GM18861 (cell line): ENCODE data around the gene MYLK.

Experiments
- ATAC-seq: cut with Tn5 transposase; IDR thresholded peaks from one replicate; pipeline ENCODE4 v1.9.1; 2021; ENCODE audit not compliant: unreplicated experiment

The MYLK gene

GRCh38 chr3:123683505-123684154 is 200.5 kb downstream of the MYLK start:
- ATAC-seq = no peak

DNA sequence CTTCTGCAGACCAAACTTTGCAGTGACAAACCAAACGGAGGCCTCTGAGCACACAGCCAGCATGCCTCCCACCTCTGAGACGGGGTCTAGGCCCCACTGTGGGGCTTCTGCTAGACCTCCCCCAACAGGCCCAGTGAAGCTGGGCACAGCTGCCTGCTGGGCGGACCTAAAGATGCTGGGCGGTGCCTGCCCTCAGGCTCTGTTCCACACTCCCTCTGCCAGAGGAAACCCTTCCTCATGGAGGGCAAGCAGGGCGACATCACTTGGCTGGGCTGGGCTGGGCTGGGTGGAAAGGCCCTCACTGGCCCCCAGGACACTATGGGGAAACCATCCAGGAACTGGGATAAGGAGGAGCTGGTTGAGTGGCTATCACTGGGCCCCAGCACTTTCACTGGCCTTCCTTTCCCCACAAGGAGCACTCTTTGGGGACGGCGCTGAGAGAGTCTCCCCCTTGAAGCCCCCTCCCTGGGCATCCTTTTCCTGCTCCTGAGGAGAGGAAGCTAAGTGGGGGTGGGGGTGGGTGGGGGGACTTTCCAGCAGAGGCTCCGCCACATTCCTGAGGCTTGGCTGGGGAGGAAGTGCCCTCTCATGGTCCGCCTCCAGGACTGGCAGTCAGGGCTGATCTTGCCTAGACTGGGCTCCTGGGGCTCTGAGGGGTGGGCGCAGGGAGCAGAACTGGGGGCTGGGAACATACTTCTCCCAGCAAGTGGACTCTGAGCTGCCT is 201.2 kb downstream of the MYLK start:
- ATAC-seq = no peak

GRCh38 chr3:123682302-123682701 is 201.8 kb downstream of the MYLK start:
- no peak for ATAC-seq

GRCh38 chr3:123679712-123680386 is 204.3 kb downstream of the MYLK start:
- no peak for ATAC-seq

GRCh38 chr3:123678108-123678511 is 206.0 kb downstream of the MYLK start:
- no peak for ATAC-seq

- no peak for ATAC-seq
Measured at GRCh38 chr3:123672429-123673146, 211.5 kb downstream of the MYLK start.

DNA sequence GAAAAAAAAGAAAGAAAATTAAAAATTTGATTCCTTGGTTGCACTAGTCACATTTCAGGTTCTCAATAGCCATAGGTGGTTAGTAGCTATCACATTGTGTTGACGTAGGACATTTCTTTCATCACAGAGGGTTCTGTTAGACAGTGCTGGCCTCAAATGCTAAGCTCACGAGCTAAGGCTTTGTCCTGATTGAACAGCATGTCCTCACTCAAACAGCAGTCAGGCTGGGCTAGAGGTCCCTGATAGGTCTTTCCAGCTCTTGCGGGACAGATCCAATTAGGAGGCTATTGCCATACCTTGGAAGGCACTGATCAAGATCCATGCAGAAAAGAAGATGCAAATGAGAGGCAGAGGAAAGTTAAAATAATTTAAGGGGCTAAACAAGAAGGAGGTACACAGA is 213.4 kb downstream of the MYLK start:
- ATAC-seq = no peak

DNA sequence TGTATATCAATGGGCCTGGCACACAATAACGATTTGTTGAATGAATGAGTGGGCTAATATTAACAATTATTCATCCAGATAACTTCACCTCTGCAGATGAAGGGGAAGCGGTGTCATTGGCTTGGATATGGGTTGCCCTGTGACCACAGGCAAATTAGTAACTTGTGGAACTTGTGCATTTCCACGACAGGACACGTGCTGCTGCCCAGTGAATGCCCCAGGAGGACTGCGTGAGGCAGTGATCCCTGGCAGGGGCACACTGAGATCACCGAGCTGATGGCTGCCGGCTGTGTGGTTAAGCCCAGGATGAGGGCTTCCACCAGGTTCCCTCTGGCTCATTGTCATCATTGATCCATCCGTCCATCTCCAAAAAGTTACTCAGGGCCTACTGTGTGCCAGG is 215.2 kb downstream of the MYLK start:
- no peak for ATAC-seq

GRCh38 chr3:123667784-123668183 is 216.3 kb downstream of the MYLK start:
- ATAC-seq = no peak

DNA sequence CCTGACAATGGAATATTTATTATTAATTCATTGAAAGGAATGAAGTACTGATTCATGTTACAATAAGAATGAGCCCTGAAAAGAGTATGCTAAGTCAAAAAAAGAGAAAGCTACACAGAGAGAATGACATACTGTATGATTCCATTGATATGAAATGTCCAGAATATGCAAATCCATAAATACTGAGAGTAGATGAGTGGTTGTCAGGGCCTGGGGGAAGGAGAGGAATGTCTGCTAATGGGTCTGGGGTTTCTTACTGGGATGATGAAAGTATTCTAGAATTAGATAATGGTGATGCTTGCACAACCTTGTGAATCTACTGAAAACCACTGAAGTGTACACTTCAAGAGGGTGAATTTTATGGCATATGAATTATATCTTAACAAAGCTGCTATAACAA is 219.4 kb downstream of the MYLK start:
- ATAC-seq = no peak

DNA sequence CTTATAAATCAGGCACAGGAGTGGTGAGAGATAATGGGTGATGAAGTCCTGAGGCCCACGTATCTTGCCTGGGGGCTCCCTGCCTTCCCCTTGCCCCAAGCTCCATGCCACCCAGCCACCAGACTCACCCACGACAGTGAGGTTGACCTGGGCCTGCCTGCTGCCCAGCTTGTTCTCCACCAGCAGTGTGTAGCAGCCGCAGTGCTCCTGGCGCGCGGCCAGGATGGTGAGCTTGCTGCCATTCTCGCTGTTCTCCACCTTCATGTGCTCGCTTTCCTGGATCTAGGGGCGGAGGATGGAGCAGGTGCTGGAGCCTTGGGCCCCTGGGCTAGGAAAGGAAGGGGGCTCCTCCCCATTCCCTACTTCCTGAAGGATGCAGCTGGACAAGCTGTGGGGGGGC is 220.2 kb downstream of the MYLK start:
- ATAC-seq = no peak

GRCh38 chr3:123661973-123662372 is 222.2 kb downstream of the MYLK start:
- no peak for ATAC-seq

- no peak for ATAC-seq
Measured at GRCh38 chr3:123660900-123661299, 223.2 kb downstream of the MYLK start.

GRCh38 chr3:123660141-123660675 is 223.9 kb downstream of the MYLK start:
- no peak for ATAC-seq

- ATAC-seq = no peak
Measured at GRCh38 chr3:123658852-123659206, 225.3 kb downstream of the MYLK start.

DNA sequence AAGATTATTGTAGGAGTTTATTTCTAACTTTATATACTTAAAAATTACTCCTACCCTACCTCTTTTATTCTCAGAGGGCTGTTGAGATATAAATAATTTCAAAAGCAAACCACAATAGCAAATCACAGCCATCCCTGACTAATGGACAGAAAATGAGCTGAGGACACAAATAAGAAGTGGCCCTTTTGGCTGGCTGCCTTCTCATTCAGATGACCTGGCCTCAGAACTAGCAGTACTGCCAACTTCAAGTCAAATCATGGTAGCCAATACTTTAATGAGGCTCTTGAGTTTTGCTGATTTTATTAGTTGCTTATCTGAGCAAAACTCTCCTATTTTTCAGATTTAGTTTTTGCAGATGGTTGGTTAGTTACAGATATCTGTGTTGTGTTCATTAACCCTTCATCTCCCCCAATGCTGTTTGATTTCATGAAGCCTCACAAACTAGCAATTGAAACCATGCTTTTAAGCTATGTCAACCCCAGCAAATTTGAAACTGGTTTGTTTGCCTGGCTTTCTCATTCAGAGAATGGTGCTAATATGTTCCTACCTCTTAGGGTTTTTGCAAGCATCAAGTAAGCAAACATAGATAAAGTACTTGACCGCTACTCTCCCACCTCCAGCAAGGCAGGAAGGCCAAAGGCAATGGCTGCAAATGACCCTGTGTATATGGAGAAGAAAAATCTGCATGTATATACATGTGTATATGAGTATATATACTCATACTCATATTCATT is 225.8 kb downstream of the MYLK start:
- no peak for ATAC-seq

- no peak for ATAC-seq
Measured at GRCh38 chr3:123657568-123657967, 226.6 kb downstream of the MYLK start.

DNA sequence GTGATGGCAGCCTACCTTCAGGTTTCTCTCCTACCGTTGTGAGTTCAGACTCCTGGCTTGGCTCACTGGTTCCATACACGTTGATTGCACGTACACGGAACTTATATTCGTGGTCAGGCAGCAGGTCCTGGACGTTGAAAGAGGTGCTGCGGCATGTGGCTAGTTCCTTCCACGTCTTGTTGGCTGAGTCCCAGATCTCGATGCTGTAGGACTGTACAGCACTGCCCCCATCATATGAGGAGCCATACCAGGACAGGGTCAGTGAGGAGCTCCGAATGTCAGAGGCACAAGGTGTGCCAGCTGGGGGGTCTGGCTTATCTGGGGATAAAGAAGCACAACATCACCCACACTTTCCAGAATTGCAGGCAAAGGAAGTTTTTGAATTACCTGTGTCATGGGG is 227.0 kb downstream of the MYLK start:
- ATAC-seq = no peak

DNA sequence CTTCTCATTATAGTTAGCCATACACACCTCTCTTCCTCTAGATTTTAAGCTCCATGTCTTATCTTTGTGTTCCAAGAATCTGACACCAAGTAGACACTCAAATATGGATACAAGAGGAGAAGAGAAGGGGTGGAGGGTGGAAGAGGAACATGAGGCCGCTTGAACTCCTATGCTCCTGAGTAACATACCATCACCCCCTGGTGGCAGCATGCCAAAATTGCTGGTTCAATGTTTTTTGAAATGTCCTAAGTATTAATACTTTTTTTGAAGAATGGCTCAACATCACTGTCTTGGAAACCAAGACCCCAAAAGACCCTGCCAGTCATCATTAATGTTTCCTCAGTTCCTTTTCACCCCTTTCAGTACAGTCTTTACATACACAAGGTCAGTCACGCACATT is 227.4 kb downstream of the MYLK start:
- no peak for ATAC-seq

GRCh38 chr3:123656274-123656673 is 227.9 kb downstream of the MYLK start:
- ATAC-seq = no peak

DNA sequence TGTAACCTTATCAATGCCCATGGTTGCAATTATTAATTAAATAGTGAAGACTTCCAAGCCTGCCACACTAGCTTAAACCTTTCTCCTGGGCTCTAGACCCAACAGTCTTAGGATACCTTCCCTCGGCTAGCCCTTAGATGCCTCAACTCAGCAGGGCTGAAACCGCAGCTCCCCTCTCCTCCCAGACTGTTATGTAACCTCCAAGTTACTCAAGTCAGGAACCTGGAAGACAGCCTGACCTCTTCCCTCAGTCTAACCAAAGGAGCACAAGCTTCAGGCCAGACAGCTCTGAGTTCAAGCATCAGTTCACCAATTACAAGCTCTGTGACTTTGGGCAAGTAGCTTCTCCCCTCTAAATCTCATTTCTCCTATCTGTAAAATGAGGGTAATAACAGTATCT is 228.7 kb downstream of the MYLK start:
- ATAC-seq = no peak
